H9 (cell line): Measurements from ENCODE around the gene SGF29. TPM values are rescaled to one million over a fixed set of nuclear protein-coding genes. Genes with fewer than 3 reads are reported as not detected.

ENCODE experiments used
- DNase-seq: peaks from one replicate; pipeline ENCODE4 v3.0.0-alpha.2; 2017
- H2AFZ ChIP-seq: one replicate; pipeline ENCODE4 v1.6.1; 2013; ENCODE audit warnings: mild to moderate bottlenecking, low read length, control low read depth, moderate library complexity
- H2AK5ac ChIP-seq: 2 replicates; pipeline ENCODE4 v1.6.1; 2013; ENCODE audit warnings: low read length, control low read depth, mixed read lengths; ENCODE audit not compliant: insufficient read length
- H2BK120ac ChIP-seq: one replicate; pipeline ENCODE4 v1.6.1; 2013; ENCODE audit warnings: low read depth, mild to moderate bottlenecking, low read length, control low read depth, inconsistent platforms; ENCODE audit not compliant: poor library complexity, severe bottlenecking
- H2BK12ac ChIP-seq: 2 replicates; pipeline ENCODE4 v1.6.1; 2013; ENCODE audit warnings: low read length, control low read depth, mixed read lengths, low read depth; ENCODE audit not compliant: insufficient read length
- H2BK15ac ChIP-seq: 2 replicates; pipeline ENCODE4 v1.6.1; 2013; ENCODE audit warnings: low read depth, low read length, control low read depth
- H2BK20ac ChIP-seq: one replicate; pipeline ENCODE4 v1.6.1; 2013; ENCODE audit warnings: low read depth, mild to moderate bottlenecking, low read length, control low read depth, inconsistent platforms; ENCODE audit not compliant: poor library complexity, severe bottlenecking
- H2BK5ac ChIP-seq: 2 replicates; pipeline ENCODE4 v1.6.1; 2013; ENCODE audit warnings: low read length, control low read depth, mixed read lengths; ENCODE audit not compliant: insufficient read length
- H3K14ac ChIP-seq: 2 replicates; pipeline ENCODE4 v1.6.1; 2013; ENCODE audit warnings: low read length, control low read depth; ENCODE audit not compliant: insufficient read depth
- H3K18ac ChIP-seq: 2 replicates; pipeline ENCODE4 v1.6.1; 2013; ENCODE audit warnings: low read depth, mild to moderate bottlenecking, mixed read lengths, low read length, control low read depth; ENCODE audit not compliant: insufficient read length
- H3K23ac ChIP-seq: 2 replicates; pipeline ENCODE4 v1.6.1; 2013; ENCODE audit warnings: low read length, control low read depth, mixed read lengths, low read depth; ENCODE audit not compliant: insufficient read length
- H3K23me2 ChIP-seq: 2 replicates; pipeline ENCODE4 v1.6.1; 2013; ENCODE audit warnings: low read depth, mild to moderate bottlenecking, mixed read lengths, low read length, control low read depth; ENCODE audit not compliant: insufficient read length, poor library complexity, severe bottlenecking
- H3K27ac ChIP-seq: 2 replicates; pipeline ENCODE4 v1.5.1; 2013; ENCODE audit warnings: low read length, control low read depth, mixed read lengths, low read depth; ENCODE audit not compliant: insufficient read length
- H3K27me3 ChIP-seq: 2 replicates; pipeline ENCODE4 v1.6.1; 2013; ENCODE audit warnings: low read length, control low read depth, inconsistent platforms; ENCODE audit not compliant: insufficient read depth
- H3K4ac ChIP-seq: 2 replicates; pipeline ENCODE4 v1.6.1; 2013; ENCODE audit warnings: low read depth, mild to moderate bottlenecking, control low read depth, inconsistent platforms, low read length, moderate library complexity
- H3K4me1 ChIP-seq: 2 replicates; pipeline ENCODE4 v1.6.1; 2013; ENCODE audit warnings: low read length, control low read depth, inconsistent platforms; ENCODE audit not compliant: insufficient read depth
- H3K4me2 ChIP-seq: 2 replicates; pipeline ENCODE4 v1.6.1; 2013; ENCODE audit warnings: low read length, control low read depth, mixed read lengths; ENCODE audit not compliant: insufficient read length, insufficient read depth
- H3K56ac ChIP-seq: 2 replicates; pipeline ENCODE4 v1.6.1; 2013; ENCODE audit warnings: low read depth, mild to moderate bottlenecking, mixed read lengths, low read length, control low read depth; ENCODE audit not compliant: insufficient read length
- H3K79me1 ChIP-seq: 2 replicates; pipeline ENCODE4 v1.6.1; 2013; ENCODE audit warnings: low read depth, mild to moderate bottlenecking, moderate library complexity, low read length, control low read depth, inconsistent platforms; ENCODE audit not compliant: insufficient read depth, poor library complexity, severe bottlenecking
- H3K79me2 ChIP-seq: 2 replicates; pipeline ENCODE4 v1.6.1; 2013; ENCODE audit warnings: low read length, control low read depth, inconsistent platforms; ENCODE audit not compliant: insufficient read depth
- H3K9ac ChIP-seq: 2 replicates; pipeline ENCODE4 v1.6.1; 2013; ENCODE audit warnings: low read length, control low read depth, mixed read lengths; ENCODE audit not compliant: insufficient read length; ENCODE audit errors: extremely low read depth
- H3K9me3 ChIP-seq: one replicate; pipeline ENCODE4 v1.6.1; 2013; ENCODE audit warnings: low read depth, low read length, inconsistent platforms; ENCODE audit not compliant: control insufficient read depth
- H3T11ph ChIP-seq: one replicate; pipeline ENCODE4 v1.6.1; 2013; ENCODE audit warnings: mild to moderate bottlenecking, low read length, control low read depth, inconsistent platforms
- H4K20me1 ChIP-seq: one replicate; pipeline ENCODE4 v1.6.1; 2013; ENCODE audit not compliant: control insufficient read depth, insufficient read length, insufficient read depth
- H4K5ac ChIP-seq: 2 replicates; pipeline ENCODE4 v1.6.1; 2013; ENCODE audit warnings: low read depth, mild to moderate bottlenecking, mixed read lengths, low read length, control low read depth; ENCODE audit not compliant: insufficient read length
- H4K8ac ChIP-seq: replicated peaks from 2 replicates; pipeline ENCODE4 v1.6.1; 2013; ENCODE audit warnings: low read length, control low read depth, mixed read lengths, low read depth; ENCODE audit not compliant: insufficient read length
- H4K91ac ChIP-seq: 2 replicates; pipeline ENCODE4 v1.6.1; 2013; ENCODE audit warnings: low read depth, mild to moderate bottlenecking, moderate library complexity, mixed read lengths, low read length, control low read depth; ENCODE audit not compliant: insufficient read length
- H3K27ac Mint-ChIP-seq, 3 experiments: 2 replicates in 2 of 3; 3 replicates in 1 of 3; pipeline ENCODE4 v1.8.0; 2020 to 2021; ENCODE audit warnings: mixed read lengths in 3 of 3, mild to moderate bottlenecking in 1 of 3, moderate library complexity in 1 of 3
- H3K27me3 Mint-ChIP-seq: 2 replicates; pipeline ENCODE4 v1.8.0; 2021; ENCODE audit warnings: low read depth, mild to moderate bottlenecking, moderate library complexity, mixed read lengths
- H3K36me3 Mint-ChIP-seq, 3 experiments: 2 replicates in 2 of 3; 3 replicates in 1 of 3; pipeline ENCODE4 v1.8.0; 2020 to 2021; ENCODE audit warnings: low read depth in 3 of 3, mixed read lengths in 3 of 3; ENCODE audit not compliant: insufficient read depth in 1 of 3
- H3K4me1 Mint-ChIP-seq, 2 experiments: 2 replicates each; pipeline ENCODE4 v1.8.0; 2020; ENCODE audit warnings: mixed read lengths in 2 of 2
- H3K4me3 Mint-ChIP-seq, 2 experiments: 2 replicates in 1 of 2; 3 replicates in 1 of 2; pipeline ENCODE4 v1.8.0; 2020 to 2021; ENCODE audit warnings: mild to moderate bottlenecking in 2 of 2, mixed read lengths in 2 of 2, moderate library complexity in 1 of 2
- H3K9me3 Mint-ChIP-seq, 2 experiments: 2 replicates in 1 of 2; 3 replicates in 1 of 2; pipeline ENCODE4 v1.8.0; 2020; ENCODE audit warnings: mild to moderate bottlenecking in 2 of 2, mixed read lengths in 2 of 2, moderate library complexity in 1 of 2
- CTCF ChIP-seq: fragments of 200-600 bp; sonication (generic); conservative IDR thresholded peaks from 3 replicates; pipeline ENCODE4 v1.8.0; 2021; ENCODE audit warnings: antibody characterized with exemption, mild to moderate bottlenecking
- WGBS: extraction: QIAGEN DNeasy Blood & Tissue Kit; methylation state at CpG from one replicate; pipeline ENCODE4 v1.1.7; 2013; ENCODE audit warnings: missing lambda C conversion rate, low lambda C conversion rate, mixed read lengths; ENCODE audit not compliant: insufficient read length; ENCODE audit errors: extremely low coverage; 5-methylcytosine and 5-hydroxymethylcytosine counted together
- total RNA-seq: library from RNA; stranded (reverse); gene quantifications from 2 replicates; pipeline ENCODE4 v1.2.1, GENCODE V29; 2021

Gene SGF29
- total RNA-seq, 1 experiment from 2014 or later = 24.8 TPM

- Histone ChIP-seq H4K8ac (no peak overlapping the region), H3K9me3 (peaks cover 15% of the 10 kb centered on the region), H2AFZ (no peak overlapping the region), H4K91ac (no peak overlapping the region), H3K14ac (no peak overlapping the region), H3K4ac (no peak overlapping the region), H3K23ac (no peak overlapping the region), H2BK20ac (no peak overlapping the region), H3K4me2 (no peak overlapping the region), H2BK15ac (no peak overlapping the region), H3K79me2 (no peaks in the 10 kb centered on the region), H2BK120ac (no peak overlapping the region), H2BK5ac (no peak overlapping the region), H3K4me1 (no peaks in the 10 kb centered on the region), H4K20me1 (no peaks in the 10 kb centered on the region), H3K56ac (no peak overlapping the region), H3K27me3 (no peaks in the 10 kb centered on the region), H3K23me2 (no peaks in the 10 kb centered on the region), H3K9ac (no peak overlapping the region), H3T11ph (no peak overlapping the region), H3K18ac (no peak overlapping the region), H3K27ac (no peak overlapping the region), H2AK5ac (no peak overlapping the region), H3K79me1 (peaks cover 3% of the 10 kb centered on the region), H4K5ac (no peak overlapping the region), H2BK12ac (no peak overlapping the region)
- peaks cover 19 to 23% of the 10 kb centered on the region in 2 experiments for H3K9me3 Mint-ChIP-seq
- no peak overlapping the region for H3K27ac Mint-ChIP-seq
- no peak overlapping the region for H3K4me3 Mint-ChIP-seq
- H3K4me1 Mint-ChIP-seq = peaks cover under 1% of the 10 kb centered on the region in 2 experiments
- no CpG with 5 or more reads among the region's 2 CpGs for WGBS
- DNase-seq = no peak
- H3K27me3 Mint-ChIP-seq = no peaks in the 10 kb centered on the region; the same call in 1 of the 2 replicates
- no peak for TF ChIP-seq CTCF
- peaks cover 18 to 26% (median 19%) of the 10 kb centered on the region in 3 experiments for H3K36me3 Mint-ChIP-seq
These were observed 13.6 kb downstream of the SGF29 start for GRCh38 chr16:28567292-28567691.
